ENCODE measurements around the gene GALNT1.

- TF ChIP-seq SPI1 (IDR thresholded peaks at IDR 0.05; ENCODE audit: low read depth, low read length) = no peak
- TF ChIP-seq POLR2A (IDR thresholded peaks at IDR 0.05; ENCODE audit: low read depth, low read length) = no peak
- no peak for TF ChIP-seq POLR2AphosphoS5 (IDR thresholded peaks at IDR 0.05; ENCODE audit: low read depth, low read length)
Measured at GRCh38 chr18:35593859-35594258, 12.3 kb downstream of the GALNT1 start.

Data from GM12891 (cell line).